GM23338 (cell line): ENCODE data around the gene ADORA2A. TPM values are rescaled to one million over a fixed set of nuclear protein-coding genes. Genes with fewer than 3 reads are reported as not detected.

Source experiments
- ATAC-seq: fragments of 200-7000 bp; cut with Tn5 transposase; 3 replicates; pipeline ENCODE4 v1.9.1; 2020
- DNase-seq: peaks from one replicate; pipeline ENCODE4 v3.0.0-alpha.2; 2015; ENCODE audit warnings: low spot score
- H2AFZ ChIP-seq: fragments of 200-600 bp; sonication (generic); 2 replicates; pipeline ENCODE4 v1.8.0; 2016; ENCODE audit warnings: antibody characterized with exemption, mild to moderate bottlenecking, moderate library complexity
- H3F3A ChIP-seq: fragments of 200-600 bp; sonication (generic); replicated peaks from 2 replicates; pipeline ENCODE4 v1.8.0; 2017; ENCODE audit warnings: antibody characterized with exemption, mixed run types, low read depth
- H3K27ac ChIP-seq: fragments of 200-600 bp; sonication (generic); 2 replicates; pipeline ENCODE4 v1.6.1; 2016; ENCODE audit warnings: low read depth
- H3K27me3 ChIP-seq: fragments of 200-600 bp; sonication (generic); 2 replicates; pipeline ENCODE4 v1.8.0; 2016; ENCODE audit warnings: mild to moderate bottlenecking, mixed run types, moderate library complexity; ENCODE audit not compliant: insufficient read depth
- H3K36me3 ChIP-seq: fragments of 200-600 bp; sonication (generic); 2 replicates; pipeline ENCODE4 v1.8.0; 2016; ENCODE audit warnings: mild to moderate bottlenecking; ENCODE audit not compliant: insufficient read depth
- H3K4me1 ChIP-seq: fragments of 200-600 bp; sonication (generic); 2 replicates; pipeline ENCODE4 v1.8.0; 2016; ENCODE audit warnings: mild to moderate bottlenecking, moderate library complexity; ENCODE audit not compliant: insufficient read depth
- H3K4me2 ChIP-seq: fragments of 200-600 bp; sonication (generic); 2 replicates; pipeline ENCODE4 v1.7.1; 2017; ENCODE audit warnings: mixed run types
- H3K4me3 ChIP-seq: fragments of 200-600 bp; sonication (generic); 2 replicates; pipeline ENCODE4 v1.6.1; 2016; ENCODE audit warnings: mixed run types
- H3K79me2 ChIP-seq: fragments of 200-600 bp; sonication (generic); replicated peaks from 2 replicates; pipeline ENCODE4 v1.8.0; 2017; ENCODE audit warnings: mild to moderate bottlenecking; ENCODE audit not compliant: insufficient read depth
- H3K9me2 ChIP-seq: fragments of 200-600 bp; sonication (generic); 2 replicates; pipeline ENCODE4 v1.8.0; 2017; ENCODE audit not compliant: insufficient read depth
- H4K20me1 ChIP-seq: fragments of 200-600 bp; sonication (generic); replicated peaks from 2 replicates; pipeline ENCODE4 v1.8.0; 2017; ENCODE audit warnings: mild to moderate bottlenecking; ENCODE audit not compliant: insufficient read depth
- H3K27ac Mint-ChIP-seq: 2 replicates; pipeline ENCODE4 v1.8.0; 2020; ENCODE audit warnings: inconsistent platforms, mild to moderate bottlenecking, moderate library complexity, mixed read lengths
- H3K27me3 Mint-ChIP-seq: 3 replicates; pipeline ENCODE4 v1.8.0; 2022; ENCODE audit warnings: low read depth, mild to moderate bottlenecking, moderate library complexity, mixed read lengths, inconsistent platforms; ENCODE audit not compliant: insufficient read depth, poor library complexity
- H3K36me3 Mint-ChIP-seq: 3 replicates; pipeline ENCODE4 v1.8.0; 2021; ENCODE audit warnings: low read depth, mild to moderate bottlenecking, inconsistent platforms, moderate library complexity, mixed read lengths
- H3K4me1 Mint-ChIP-seq: 3 replicates; pipeline ENCODE4 v1.8.0; 2020; ENCODE audit warnings: mild to moderate bottlenecking, inconsistent platforms, mixed read lengths
- H3K4me3 Mint-ChIP-seq: 3 replicates; pipeline ENCODE4 v1.8.0; 2021; ENCODE audit warnings: moderate library complexity, mild to moderate bottlenecking, inconsistent platforms, mixed read lengths
- H3K9me3 Mint-ChIP-seq: 3 replicates; pipeline ENCODE4 v1.8.0; 2020; ENCODE audit warnings: moderate library complexity, mild to moderate bottlenecking, inconsistent platforms, mixed read lengths
- CREB1 ChIP-seq: fragments of 250-450 bp; sonication (Bioruptor Pico); IDR thresholded peaks from 2 replicates; pipeline ENCODE4 v1.5.0; 2020; ENCODE audit warnings: low read depth, mild to moderate bottlenecking, moderate library complexity
- CTCF ChIP-seq, 2 experiments: fragments of 200-600 bp in 1 of 2; sonication (generic) in 1 of 2; conservative IDR thresholded peaks; 2 replicates each; pipeline versions ENCODE4 v1.5.1 to v1.6.1; 2016 to 2017; ENCODE audit warnings: antibody characterized with exemption in 2 of 2, low read depth in 2 of 2, mild to moderate bottlenecking in 2 of 2, moderate library complexity in 1 of 2
- ETS1 ChIP-seq: IDR thresholded peaks from 2 replicates; pipeline ENCODE4 v1.6.1; 2016; ENCODE audit warnings: antibody characterized with exemption
- EZH2 ChIP-seq: fragments of 200-600 bp; sonication (generic); IDR thresholded peaks from one replicate; pipeline ENCODE4 v1.8.0; 2017; ENCODE audit warnings: antibody characterized with exemption, mild to moderate bottlenecking, low read depth; ENCODE audit not compliant: unreplicated experiment
- EZH2phosphoT487 ChIP-seq: fragments of 200-600 bp; sonication (generic); IDR thresholded peaks from one replicate; pipeline ENCODE4 v1.8.1; 2018; ENCODE audit warnings: antibody characterized with exemption; ENCODE audit not compliant: unreplicated experiment
- JUNB ChIP-seq: IDR thresholded peaks from one replicate; pipeline ENCODE4 v1.6.1; 2016; ENCODE audit warnings: antibody characterized with exemption; ENCODE audit not compliant: unreplicated experiment
- NANOG ChIP-seq: IDR thresholded peaks from 2 replicates; pipeline ENCODE4 v1.6.1; 2016; ENCODE audit warnings: antibody characterized with exemption, borderline replicate concordance
- POLR2AphosphoS5 ChIP-seq: IDR thresholded peaks from 2 replicates; pipeline ENCODE4 v1.6.1; 2016; ENCODE audit warnings: antibody characterized with exemption, low read depth
- REST ChIP-seq: IDR thresholded peaks from one replicate; pipeline ENCODE4 v1.6.1; 2018; ENCODE audit warnings: antibody characterized with exemption; ENCODE audit not compliant: unreplicated experiment
- STAT1 ChIP-seq: IDR thresholded peaks from one replicate; pipeline ENCODE4 v1.6.1; 2016; ENCODE audit warnings: antibody characterized with exemption; ENCODE audit not compliant: unreplicated experiment
- ZNF114 ChIP-seq: fragments of 250-450 bp; sonication (Bioruptor Pico); IDR thresholded peaks from 2 replicates; pipeline ENCODE4 v1.5.0; 2020; ENCODE audit warnings: mild to moderate bottlenecking, moderate library complexity
- ZNF331 ChIP-seq: fragments of 250-450 bp; sonication (Bioruptor Pico); IDR thresholded peaks from 2 replicates; pipeline ENCODE4 v1.5.0; 2020; ENCODE audit warnings: low read depth, mild to moderate bottlenecking, moderate library complexity
- ZNF462 ChIP-seq: fragments of 250-450 bp; sonication (Bioruptor Pico); IDR thresholded peaks from 2 replicates; pipeline ENCODE4 v1.5.0; 2020; ENCODE audit warnings: mild to moderate bottlenecking, moderate library complexity
- polyA plus RNA-seq: library from polyadenylated mRNA; unstranded; fragments of >200 nt; fragmentation: Nextera tagmentation; extraction: Ambion mirVana; gene quantifications from 2 replicates; pipeline ENCODE4 v1.2.1, GENCODE V29; 2016
- total RNA-seq: library from RNA; depleted of rRNA; stranded (reverse); fragments of >200 nt; shearing (Covaris generic); gene quantifications from 2 replicates; pipeline ENCODE4 v1.2.3, GENCODE V29; 2014

ADORA2A gene
- total and polyA plus RNA-seq, 2 experiments from 2014 or later: 4.1 to 13.5 TPM

GRCh38 chr22:24474649-24475255 is 47.4 kb downstream of the ADORA2A start:
- peaks cover under 1% of the 10 kb centered on the region for H3K27me3 Mint-ChIP-seq
- no peaks in the 10 kb centered on the region for H3K79me2 ChIP-seq
- H3K27ac Mint-ChIP-seq: no peak overlapping the region
- H3F3A ChIP-seq: no peaks in the 10 kb centered on the region
- H2AFZ ChIP-seq: peak overlapping the region; percentile 68; the same call in 1 of the 2 replicates
- H3K36me3 Mint-ChIP-seq: no peaks in the 10 kb centered on the region
- H3K9me3 Mint-ChIP-seq: no peaks in the 10 kb centered on the region; the same call in 1 of the 3 replicates
- no peak overlapping the region for H3K27ac ChIP-seq
- no peak overlapping the region for H3K4me3 Mint-ChIP-seq
- no peaks in the 10 kb centered on the region for H3K4me1 ChIP-seq
- no peak for DNase-seq
- no peak overlapping the region for H3K4me3 ChIP-seq
- no peaks in the 10 kb centered on the region for H4K20me1 ChIP-seq
- TF ChIP-seq ZNF462 (CRISPR knock-in tag): no peak
- no peak for TF ChIP-seq ZNF114 (CRISPR knock-in tag)
- no peak for TF ChIP-seq STAT1
- TF ChIP-seq ZNF331: no peak
- TF ChIP-seq POLR2AphosphoS5: no peak
- no peak for TF ChIP-seq EZH2
- no peak for TF ChIP-seq CREB1 (CRISPR knock-in tag)
- TF ChIP-seq CTCF (conservative IDR thresholded peaks at IDR 0.05; ENCODE audit: low read depth in 2 of 2): no peak
- TF ChIP-seq ETS1: no peak
- TF ChIP-seq NANOG: no peak
- TF ChIP-seq REST: no peak
- no peak for TF ChIP-seq JUNB
- TF ChIP-seq EZH2phosphoT487: no peak
- no peaks in the 10 kb centered on the region for H3K27me3 ChIP-seq
- H3K36me3 ChIP-seq: no peaks in the 10 kb centered on the region
- no peak overlapping the region for H3K4me2 ChIP-seq
- ATAC-seq: no peak
- H3K4me1 Mint-ChIP-seq: no peaks in the 10 kb centered on the region
- H3K9me2 ChIP-seq: no peaks in the 10 kb centered on the region
